Astrocyte of the spinal cord (primary cell): ENCODE data around the gene LRP1B.

Source experiments
- DNase-seq: peaks from one replicate; pipeline ENCODE4 v3.0.0; 2011; ENCODE audit warnings: low read depth, low spot score
- H3K4me3 ChIP-seq: 2 replicates; pipeline ENCODE4 v1.5.1; 2011; ENCODE audit warnings: low read depth, mild to moderate bottlenecking, low read length, moderate library complexity
- in situ Hi-C: cut with HindIII; loops from 2 replicates; pipeline ENCODE4 v1.10.0; 2017; ENCODE audit warnings: low sequenced_read_pairs
- TF ChIP-seq, protein P1 (sequence below): IDR thresholded peaks from 2 replicates; pipeline ENCODE4 v1.5.1; 2012; ENCODE audit warnings: low read depth, mild to moderate bottlenecking, low read length, inconsistent platforms

The LRP1B gene

DNA sequence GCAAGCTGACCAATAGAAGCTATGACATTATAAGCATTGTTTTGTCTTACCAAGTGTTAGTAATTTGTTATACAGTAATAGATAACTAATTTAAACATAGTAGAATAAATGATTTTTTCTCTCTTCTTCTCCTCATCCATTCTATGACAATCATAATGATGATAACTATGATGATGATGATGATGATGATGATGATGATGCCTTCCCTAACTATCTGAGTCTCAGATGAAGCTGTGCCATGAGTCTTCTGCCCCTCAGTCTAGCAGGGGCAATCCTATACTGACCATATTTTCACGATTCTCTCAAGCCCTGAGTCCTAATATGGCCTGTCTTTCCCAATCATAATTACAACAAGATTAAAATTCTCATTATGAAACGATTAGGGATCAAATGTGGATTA lies 1369.0 kb downstream of the LRP1B start:
- H3K4me3 ChIP-seq: no peak overlapping the region
- TF ChIP-seq, protein P1, sequence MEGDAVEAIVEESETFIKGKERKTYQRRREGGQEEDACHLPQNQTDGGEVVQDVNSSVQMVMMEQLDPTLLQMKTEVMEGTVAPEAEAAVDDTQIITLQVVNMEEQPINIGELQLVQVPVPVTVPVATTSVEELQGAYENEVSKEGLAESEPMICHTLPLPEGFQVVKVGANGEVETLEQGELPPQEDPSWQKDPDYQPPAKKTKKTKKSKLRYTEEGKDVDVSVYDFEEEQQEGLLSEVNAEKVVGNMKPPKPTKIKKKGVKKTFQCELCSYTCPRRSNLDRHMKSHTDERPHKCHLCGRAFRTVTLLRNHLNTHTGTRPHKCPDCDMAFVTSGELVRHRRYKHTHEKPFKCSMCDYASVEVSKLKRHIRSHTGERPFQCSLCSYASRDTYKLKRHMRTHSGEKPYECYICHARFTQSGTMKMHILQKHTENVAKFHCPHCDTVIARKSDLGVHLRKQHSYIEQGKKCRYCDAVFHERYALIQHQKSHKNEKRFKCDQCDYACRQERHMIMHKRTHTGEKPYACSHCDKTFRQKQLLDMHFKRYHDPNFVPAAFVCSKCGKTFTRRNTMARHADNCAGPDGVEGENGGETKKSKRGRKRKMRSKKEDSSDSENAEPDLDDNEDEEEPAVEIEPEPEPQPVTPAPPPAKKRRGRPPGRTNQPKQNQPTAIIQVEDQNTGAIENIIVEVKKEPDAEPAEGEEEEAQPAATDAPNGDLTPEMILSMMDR: no peak
- no peak for DNase-seq
- in situ Hi-C loops: no loop called here

DNA sequence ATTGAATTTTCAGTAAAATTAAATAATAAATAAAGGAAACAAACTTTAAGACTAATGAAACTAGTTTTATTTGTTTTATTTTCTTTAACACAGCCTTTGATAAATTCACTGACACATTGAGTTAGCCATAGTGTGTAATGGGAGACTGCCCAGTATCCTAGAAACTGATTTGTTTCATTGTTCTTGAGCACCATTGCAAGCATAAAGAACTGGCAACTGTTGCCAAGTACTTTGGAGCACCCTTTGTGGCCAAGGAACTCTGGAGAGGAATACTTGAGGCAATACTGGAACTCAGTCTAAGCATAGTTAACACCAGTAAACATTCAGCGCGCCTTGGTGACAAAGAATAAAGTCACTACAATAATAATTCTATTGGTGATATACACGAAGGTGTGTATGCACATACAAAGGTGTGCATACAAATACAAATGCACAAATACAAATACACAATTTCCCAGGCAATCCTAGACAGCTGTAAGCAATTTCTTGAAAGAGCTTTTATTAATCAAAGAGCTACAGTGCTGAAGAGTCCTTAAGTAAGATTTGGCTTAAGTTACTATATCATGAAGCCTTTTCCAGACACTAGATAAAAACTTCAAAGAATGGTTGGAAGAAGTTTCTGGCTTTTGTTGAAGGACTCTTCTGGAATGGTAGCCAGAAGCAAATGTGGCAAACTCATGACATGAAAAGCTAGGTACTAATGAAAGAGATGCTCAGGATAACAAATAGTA lies 1371.2 kb downstream of the LRP1B start:
- TF ChIP-seq, protein P1: no peak
- DNase-seq: no peak
- in situ Hi-C loops: no loop called here
- H3K4me3 ChIP-seq: no peak overlapping the region

DNA sequence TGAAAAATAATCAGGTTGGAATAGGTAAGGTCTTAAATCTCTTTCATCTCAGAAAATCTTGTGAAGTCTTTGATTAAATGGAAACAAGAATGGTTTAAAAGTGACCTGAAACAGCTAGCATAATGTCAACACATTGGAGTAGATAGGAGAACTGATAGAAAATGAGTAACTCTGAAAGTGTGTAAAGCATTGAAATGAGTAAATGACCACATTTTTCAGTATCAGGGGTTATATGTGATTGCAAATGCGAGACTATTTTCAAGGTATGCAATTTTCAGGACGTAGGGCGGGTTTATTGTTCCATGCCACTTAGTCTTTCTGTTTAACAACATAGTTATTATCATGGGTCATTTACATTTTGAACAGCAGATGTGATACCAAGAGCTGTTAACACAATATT lies 1383.2 kb downstream of the LRP1B start:
- DNase-seq: no peak
- H3K4me3 ChIP-seq: no peak overlapping the region
- TF ChIP-seq, protein P1: no peak
- in situ Hi-C loops: no loop called here

DNA sequence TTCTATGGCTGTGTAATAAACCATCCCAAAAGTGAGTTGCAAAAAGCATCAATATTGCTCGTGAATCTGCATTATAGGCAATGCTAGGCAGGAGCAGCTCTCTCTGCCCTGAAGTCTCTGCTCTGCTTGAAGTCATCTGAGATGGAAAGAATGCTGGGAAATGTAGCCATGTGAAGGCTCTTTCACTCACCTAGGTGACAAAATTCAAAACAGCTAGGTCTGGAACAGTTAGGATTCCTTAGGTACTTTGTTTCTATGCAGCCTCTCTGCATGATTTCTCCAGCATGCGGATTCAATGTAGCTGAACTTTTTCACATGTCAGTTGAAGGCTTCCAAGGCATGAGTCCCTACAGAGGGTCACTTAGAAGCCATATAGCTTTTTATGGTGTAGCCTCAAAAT lies 1383.7 kb downstream of the LRP1B start:
- in situ Hi-C loops: no loop called here
- no peak overlapping the region for H3K4me3 ChIP-seq
- TF ChIP-seq, protein P1: no peak
- DNase-seq: no peak

DNA sequence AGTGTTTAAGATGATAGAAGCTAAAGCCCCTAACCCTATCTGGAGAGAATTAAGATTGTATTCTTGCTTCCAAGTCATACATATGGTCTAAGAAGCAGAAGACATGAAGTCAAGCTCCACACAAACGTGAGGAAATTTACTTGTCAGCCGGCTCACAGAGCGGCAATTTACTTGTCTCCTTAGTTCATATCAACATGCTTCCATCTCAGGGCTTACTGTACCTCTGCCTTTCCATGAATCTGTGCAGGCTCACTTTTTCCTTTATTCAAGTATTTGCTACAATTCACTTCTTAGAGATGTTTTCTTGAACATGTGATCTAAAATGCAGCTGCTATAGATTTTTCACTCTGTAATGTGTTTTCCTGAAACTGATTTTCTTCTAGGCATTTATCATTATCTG lies 1386.4 kb downstream of the LRP1B start:
- in situ Hi-C loops: no loop called here
- TF ChIP-seq, protein P1: no peak
- no peak for DNase-seq
- no peak overlapping the region for H3K4me3 ChIP-seq

DNA sequence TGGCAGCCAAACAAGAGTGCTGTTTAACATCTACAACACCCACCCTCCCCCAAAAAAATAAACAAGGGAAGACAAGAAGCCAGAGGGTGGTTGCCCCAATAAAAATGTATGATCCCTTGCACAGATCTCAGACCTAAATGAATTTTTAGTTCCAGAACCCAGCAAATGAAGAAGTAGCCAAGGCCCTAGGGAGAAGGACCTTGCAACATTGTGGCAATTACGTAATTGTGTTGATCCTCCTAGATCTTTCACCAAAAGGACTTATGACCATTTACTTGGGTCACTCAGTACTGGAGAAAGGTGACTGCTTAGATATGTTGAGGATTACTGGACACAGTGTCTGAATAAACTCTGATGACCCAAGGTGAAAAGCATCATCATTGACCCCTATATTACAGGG lies 1393.8 kb downstream of the LRP1B start:
- in situ Hi-C loops: no loop called here
- no peak for DNase-seq
- TF ChIP-seq, protein P1: no peak
- no peak overlapping the region for H3K4me3 ChIP-seq

DNA sequence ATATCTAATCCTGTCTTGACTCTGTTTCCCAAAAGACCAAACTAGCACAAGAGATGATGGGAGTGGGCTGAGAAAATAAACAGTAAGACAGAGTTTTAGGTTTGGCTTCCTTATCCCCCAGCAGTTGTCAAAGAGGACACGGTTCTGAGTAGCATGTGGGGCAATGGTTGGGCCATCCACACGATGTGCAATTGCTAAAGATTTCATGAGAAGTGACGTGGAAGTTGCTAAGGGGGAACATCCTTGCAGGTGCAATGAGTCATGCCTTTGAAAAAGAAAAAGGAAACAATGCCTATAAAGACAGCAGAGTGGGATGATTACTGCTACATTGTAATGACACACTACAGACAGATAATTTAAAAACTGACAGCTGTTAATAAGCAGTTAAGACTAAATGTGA lies 1395.8 kb downstream of the LRP1B start:
- no peak for DNase-seq
- in situ Hi-C loops: no loop called here
- no peak overlapping the region for H3K4me3 ChIP-seq
- TF ChIP-seq, protein P1: no peak
